Ectodermal cell (in vitro differentiated cells): ENCODE measurements around the gene PRTN3.
A peak's percentile ranks its signal among the peaks of the same experiment; 100 is the strongest.

Experiments
- H3K27ac ChIP-seq: 2 replicates; pipeline ENCODE4 v1.7.0; 2013; ENCODE audit warnings: mild to moderate bottlenecking, low read depth, low read length; ENCODE audit not compliant: insufficient read depth, poor library complexity, severe bottlenecking
- H3K27me3 ChIP-seq: 2 replicates; pipeline ENCODE4 v1.7.0; 2013; ENCODE audit warnings: mild to moderate bottlenecking, low read length; ENCODE audit not compliant: insufficient read depth, control insufficient read depth, poor library complexity, severe bottlenecking
- H3K36me3 ChIP-seq: one replicate; pipeline ENCODE4 v1.7.0; 2013; ENCODE audit warnings: low read length; ENCODE audit not compliant: control insufficient read depth, insufficient read depth
- H3K4me1 ChIP-seq: one replicate; pipeline ENCODE4 v1.7.0; 2013; ENCODE audit warnings: low read length; ENCODE audit not compliant: control insufficient read depth, insufficient read depth
- H3K4me3 ChIP-seq: 2 replicates; pipeline ENCODE4 v1.7.0; 2013; ENCODE audit warnings: low read depth, low read length, control low read depth; ENCODE audit not compliant: insufficient read depth
- H3K9me3 ChIP-seq: 2 replicates; pipeline ENCODE4 v1.7.0; 2013; ENCODE audit warnings: mild to moderate bottlenecking, low read length, moderate library complexity; ENCODE audit not compliant: control insufficient read depth
- WGBS, 2 experiments: methylation state at CpG; one replicate each; pipeline ENCODE4 v1.1.7; 2013; ENCODE audit warnings: missing lambda C conversion rate in 2 of 2; 5-methylcytosine and 5-hydroxymethylcytosine counted together

Gene PRTN3

GRCh38 chr19:810883-811489, 29.8 kb upstream of the PRTN3 start:
- Histone ChIP-seq H3K4me3 (no peak overlapping the region), H3K9me3 (no peaks in the 10 kb centered on the region), H3K27ac (peak overlapping the region; percentile 50), H3K4me1 (no peaks in the 10 kb centered on the region), H3K36me3 (peaks cover 63% of the 10 kb centered on the region), H3K27me3 (no peaks in the 10 kb centered on the region)
- 93 to 95% methylated on average over 24 to 25 of the region's 25 CpGs for WGBS, 2 experiments

- WGBS, 2 experiments: 95 to 96% methylated on average over 20 of the region's 20 CpGs
- no peaks in the 10 kb centered on the region for H3K27me3 ChIP-seq
- H3K4me1 ChIP-seq: no peaks in the 10 kb centered on the region
- H3K36me3 ChIP-seq: peaks cover 57% of the 10 kb centered on the region
- H3K27ac ChIP-seq: no peak overlapping the region
- no peaks in the 10 kb centered on the region for H3K9me3 ChIP-seq
- no peak overlapping the region for H3K4me3 ChIP-seq
Observed at GRCh38 chr19:811506-812048, 29.2 kb upstream of the PRTN3 start.

- no peaks in the 10 kb centered on the region for H3K27me3 ChIP-seq
- H3K36me3 ChIP-seq: peaks cover 52% of the 10 kb centered on the region
- no peak overlapping the region for H3K4me3 ChIP-seq
- H3K9me3 ChIP-seq: no peaks in the 10 kb centered on the region
- no peak overlapping the region for H3K27ac ChIP-seq
- WGBS, 2 experiments: 96 to 97% methylated on average over 80 of the region's 80 CpGs
- no peaks in the 10 kb centered on the region for H3K4me1 ChIP-seq
Observed at GRCh38 chr19:812049-812746, 28.6 kb upstream of the PRTN3 start.

- no peak overlapping the region for H3K4me3 ChIP-seq
- H3K27me3 ChIP-seq: no peaks in the 10 kb centered on the region
- H3K27ac ChIP-seq: no peak overlapping the region
- H3K9me3 ChIP-seq: no peaks in the 10 kb centered on the region
- WGBS, 2 experiments: 96 to 97% methylated on average over 72 of the region's 72 CpGs
- H3K36me3 ChIP-seq: peaks cover 46% of the 10 kb centered on the region
- no peaks in the 10 kb centered on the region for H3K4me1 ChIP-seq
Observed at GRCh38 chr19:812747-813218, 28.0 kb upstream of the PRTN3 start.

- Histone ChIP-seq H3K27ac (no peak overlapping the region), H3K36me3 (peaks cover 43% of the 10 kb centered on the region), H3K4me3 (no peak overlapping the region), H3K9me3 (no peaks in the 10 kb centered on the region), H3K4me1 (no peaks in the 10 kb centered on the region), H3K27me3 (no peaks in the 10 kb centered on the region)
- WGBS, 2 experiments: 94 to 96% methylated on average over 87 of the region's 87 CpGs
Observed at GRCh38 chr19:813219-814151, 27.3 kb upstream of the PRTN3 start.

- no peaks in the 10 kb centered on the region for H3K27me3 ChIP-seq
- peaks cover 38% of the 10 kb centered on the region for H3K36me3 ChIP-seq
- H3K4me3 ChIP-seq: no peak overlapping the region
- no peaks in the 10 kb centered on the region for H3K9me3 ChIP-seq
- H3K4me1 ChIP-seq: no peaks in the 10 kb centered on the region
- no peak overlapping the region for H3K27ac ChIP-seq
- WGBS, 2 experiments: 95 to 96% methylated on average over 49 of the region's 49 CpGs
Observed at GRCh38 chr19:814152-815078, 26.4 kb upstream of the PRTN3 start.

- Histone ChIP-seq H3K4me1 (no peaks in the 10 kb centered on the region), H3K27ac (no peak overlapping the region), H3K9me3 (no peaks in the 10 kb centered on the region), H3K27me3 (no peaks in the 10 kb centered on the region), H3K4me3 (no peak overlapping the region), H3K36me3 (peaks cover 30% of the 10 kb centered on the region)
- WGBS, 2 experiments: 96% methylated on average over 47 of the region's 47 CpGs
Observed at GRCh38 chr19:815079-815774, 25.6 kb upstream of the PRTN3 start.

- no peak overlapping the region for H3K27ac ChIP-seq
- peaks cover 23% of the 10 kb centered on the region for H3K36me3 ChIP-seq
- H3K27me3 ChIP-seq: no peaks in the 10 kb centered on the region
- 94% methylated on average over 13 of the region's 13 CpGs for WGBS, 2 experiments
- H3K4me1 ChIP-seq: no peaks in the 10 kb centered on the region
- H3K9me3 ChIP-seq: no peaks in the 10 kb centered on the region
- H3K4me3 ChIP-seq: no peak overlapping the region
Observed at GRCh38 chr19:815775-816499, 24.9 kb upstream of the PRTN3 start.
